Upper lobe of right lung (tissue), 1 donor: ENCODE measurements around the gene ARL13B. TPM values are rescaled to one million over a fixed set of nuclear protein-coding genes. Genes with fewer than 3 reads are reported as not detected.
A peak's percentile ranks its signal among the peaks of the same experiment; 100 is the strongest.

Source experiments
- ATAC-seq: fragments of 200-7000 bp; cut with Tn5 transposase; one replicate; pipeline ENCODE4 v1.9.1; 2020; ENCODE audit warnings: mild to moderate bottlenecking, moderate library complexity
- DNase-seq: peaks from one replicate; pipeline ENCODE4 v3.0.0-alpha.2; 2020
- H3K27ac ChIP-seq: fragments of 200-600 bp; one replicate; pipeline ENCODE4 v1.8.0; 2022
- H3K27me3 ChIP-seq: fragments of 200-600 bp; one replicate; pipeline ENCODE4 v1.8.0; 2022; ENCODE audit warnings: mild to moderate bottlenecking
- H3K36me3 ChIP-seq: fragments of 200-600 bp; one replicate; pipeline ENCODE4 v1.8.0; 2022
- H3K4me1 ChIP-seq: fragments of 200-600 bp; one replicate; pipeline ENCODE4 v1.8.0; 2022
- H3K4me3 ChIP-seq: fragments of 200-600 bp; one replicate; pipeline ENCODE4 v1.8.0; 2022; ENCODE audit warnings: mild to moderate bottlenecking
- H3K9me3 ChIP-seq: fragments of 200-600 bp; one replicate; pipeline ENCODE4 v1.8.0; 2022
- intact Hi-C: fragments of 100-400 bp; cut with DNase I; formaldehyde crosslinking; loops from one replicate; pipeline ENCODE4 v1.11.0; 2022
- total RNA-seq: library from RNA; stranded (reverse); fragmentation: NEBNext Ultra II Directional; extraction: Animal tissue kit (Norgen Biotek cat#: 25700); gene quantifications from one replicate; pipeline ENCODE4 v1.2.1, GENCODE V29; 2021
- TF ChIP-seq, protein P1 (sequence below): fragments of 200-600 bp; IDR thresholded peaks from one replicate; pipeline ENCODE4 v1.8.0; 2022; ENCODE audit warnings: antibody characterized with exemption
- donor health status: DM: no; HTN: yes; CAD: no; lungs with severe emphysema.

ARL13B gene
- total RNA-seq, 1 donor from 2014 or later = 20.3 TPM

DNA sequence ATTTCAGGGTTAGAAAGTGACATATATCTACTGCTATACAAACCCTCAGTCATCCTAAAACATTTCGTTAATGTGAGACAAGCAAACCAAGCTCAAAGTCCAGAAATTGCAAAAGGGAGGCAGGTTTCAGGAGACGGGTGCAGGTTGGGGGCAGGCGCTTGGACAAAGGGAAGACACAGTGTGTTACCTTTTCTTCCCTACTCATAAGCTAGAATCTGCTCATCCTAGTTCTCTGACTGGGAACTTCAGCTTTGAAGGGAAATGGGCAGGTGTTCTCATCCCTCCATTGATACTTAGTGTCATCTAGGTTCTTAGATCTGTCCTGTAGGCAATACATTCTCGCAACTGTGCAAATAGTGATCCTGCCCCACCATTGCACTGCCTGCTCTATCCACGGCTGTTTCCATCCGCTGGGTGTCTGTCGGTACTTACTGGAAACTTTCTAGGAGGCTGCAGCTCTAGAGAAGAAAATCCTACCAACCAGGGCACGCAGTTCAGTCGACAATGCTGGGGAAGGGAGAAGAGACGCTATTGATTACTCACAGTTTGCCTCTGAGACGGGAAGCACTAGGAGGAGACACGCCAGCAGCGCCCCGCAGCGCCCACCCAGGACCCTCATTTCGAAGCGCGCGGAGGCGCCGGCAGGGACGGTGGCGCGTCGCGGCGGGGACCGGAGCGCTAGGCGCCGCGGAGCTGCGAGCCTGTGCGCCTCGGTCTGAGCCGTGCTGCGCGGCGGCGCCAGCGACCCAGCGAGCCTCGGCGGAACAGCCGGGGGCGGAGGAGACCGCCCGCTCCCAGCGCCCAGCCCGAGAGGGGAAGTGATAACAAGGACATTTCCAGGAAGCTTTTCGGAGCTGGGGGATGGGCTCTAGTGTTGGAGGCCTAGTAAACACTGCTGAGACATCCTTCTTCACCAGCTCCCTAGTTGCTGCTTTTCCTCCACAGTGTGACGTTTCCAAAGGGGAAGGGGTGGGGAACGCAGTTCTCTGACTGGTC is 6.5 kb upstream of the ARL13B start, which contains the start of gene PROS1:
Gene PROS1, minus strand, starts transcription at position 766 of the 996 bp plus-strand sequence. Its CDS starts 147 bp downstream, at position 619.
- TF ChIP-seq, protein P1, sequence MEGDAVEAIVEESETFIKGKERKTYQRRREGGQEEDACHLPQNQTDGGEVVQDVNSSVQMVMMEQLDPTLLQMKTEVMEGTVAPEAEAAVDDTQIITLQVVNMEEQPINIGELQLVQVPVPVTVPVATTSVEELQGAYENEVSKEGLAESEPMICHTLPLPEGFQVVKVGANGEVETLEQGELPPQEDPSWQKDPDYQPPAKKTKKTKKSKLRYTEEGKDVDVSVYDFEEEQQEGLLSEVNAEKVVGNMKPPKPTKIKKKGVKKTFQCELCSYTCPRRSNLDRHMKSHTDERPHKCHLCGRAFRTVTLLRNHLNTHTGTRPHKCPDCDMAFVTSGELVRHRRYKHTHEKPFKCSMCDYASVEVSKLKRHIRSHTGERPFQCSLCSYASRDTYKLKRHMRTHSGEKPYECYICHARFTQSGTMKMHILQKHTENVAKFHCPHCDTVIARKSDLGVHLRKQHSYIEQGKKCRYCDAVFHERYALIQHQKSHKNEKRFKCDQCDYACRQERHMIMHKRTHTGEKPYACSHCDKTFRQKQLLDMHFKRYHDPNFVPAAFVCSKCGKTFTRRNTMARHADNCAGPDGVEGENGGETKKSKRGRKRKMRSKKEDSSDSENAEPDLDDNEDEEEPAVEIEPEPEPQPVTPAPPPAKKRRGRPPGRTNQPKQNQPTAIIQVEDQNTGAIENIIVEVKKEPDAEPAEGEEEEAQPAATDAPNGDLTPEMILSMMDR = no peak
- no peaks in the 10 kb centered on the region for H3K4me1 ChIP-seq
- peak within 1 kb of the TSS; percentile 59 for H3K4me3 ChIP-seq
- no peaks in the 10 kb centered on the region for H3K36me3 ChIP-seq
- H3K9me3 ChIP-seq = no peaks in the 10 kb centered on the region
- DNase-seq (peak; percentile 93), ATAC-seq (peak; percentile 98)
- intact Hi-C loops = no loop called here
- peak within 1 kb of the TSS; percentile 93 for H3K27ac ChIP-seq
- no peaks in the 10 kb centered on the region for H3K27me3 ChIP-seq

DNA sequence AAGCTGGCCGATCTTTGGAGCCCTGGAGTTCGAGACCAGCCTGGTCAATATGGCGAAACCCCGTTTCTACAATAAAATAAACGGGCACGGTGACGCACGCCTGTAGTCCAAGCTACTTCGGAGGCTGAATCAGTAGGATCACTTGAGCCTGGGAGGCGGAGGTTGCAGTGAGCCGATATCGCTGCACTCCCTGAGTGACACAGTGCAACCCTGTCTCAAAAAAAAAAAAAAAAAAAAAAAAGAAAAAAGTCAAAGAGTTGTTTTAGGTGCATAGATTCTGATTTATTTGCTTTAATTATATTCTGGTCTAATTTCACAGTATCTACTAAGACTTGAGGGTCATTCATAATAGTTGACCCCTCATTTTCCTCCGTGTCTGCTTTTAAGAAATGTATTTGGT is 1.7 kb downstream of the ARL13B start:
- Histone ChIP-seq H3K27ac (no peak overlapping the region), H3K9me3 (no peaks in the 10 kb centered on the region), H3K36me3 (no peaks in the 10 kb centered on the region), H3K27me3 (no peaks in the 10 kb centered on the region), H3K4me3 (no peak overlapping the region), H3K4me1 (peaks cover 8% of the 10 kb centered on the region)
- DNase-seq (no peak), ATAC-seq (no peak)
- TF ChIP-seq, protein P1 = no peak
- intact Hi-C loops = no loop called here

DNA sequence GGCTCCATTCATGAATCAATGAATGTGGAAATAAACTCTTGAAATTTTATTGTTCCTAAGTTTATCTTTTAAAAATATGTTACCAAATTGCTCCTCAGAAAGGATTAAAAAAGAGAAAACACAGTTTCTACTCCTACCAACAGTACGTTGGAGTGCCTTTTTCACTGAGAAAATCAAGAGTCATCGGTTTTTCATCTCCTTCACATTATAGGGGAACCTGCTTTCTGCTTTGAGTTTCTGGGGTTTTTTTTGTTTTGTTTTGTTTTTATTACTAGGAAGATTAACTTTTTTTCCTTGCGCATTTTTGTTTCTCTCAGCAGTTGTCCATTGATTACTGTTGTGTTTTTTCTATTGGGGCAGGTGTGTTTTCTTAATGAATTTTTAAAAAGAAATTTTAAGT is 3.5 kb downstream of the ARL13B start:
- intact Hi-C loops = no loop called here
- no peaks in the 10 kb centered on the region for H3K27me3 ChIP-seq
- no peak for ATAC-seq
- H3K4me3 ChIP-seq = no peak overlapping the region
- DNase-seq = no peak
- TF ChIP-seq, protein P1 = no peak
- no peaks in the 10 kb centered on the region for H3K36me3 ChIP-seq
- H3K4me1 ChIP-seq = peaks cover 15% of the 10 kb centered on the region
- H3K9me3 ChIP-seq = no peaks in the 10 kb centered on the region
- no peak overlapping the region for H3K27ac ChIP-seq

DNA sequence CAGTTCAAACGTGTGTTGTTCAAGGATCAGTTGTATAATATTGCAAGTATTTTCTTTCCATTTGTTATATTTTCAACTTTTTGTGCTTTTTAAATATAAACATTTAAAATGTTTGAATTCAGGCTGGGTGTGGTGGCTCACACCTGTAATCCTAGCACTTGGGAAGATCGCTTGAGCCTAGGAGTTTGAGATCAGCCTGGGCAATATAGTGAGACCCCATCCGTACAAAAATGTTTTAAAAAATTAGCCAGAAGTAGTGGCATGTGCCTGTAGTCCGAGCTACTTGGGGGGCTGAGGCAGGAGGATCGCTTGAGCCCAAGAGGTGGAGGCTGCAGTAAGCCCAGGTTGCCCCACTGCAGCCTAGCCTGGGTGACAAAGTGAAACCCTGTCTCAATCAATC is 4.7 kb downstream of the ARL13B start:
- no peak overlapping the region for H3K27ac ChIP-seq
- TF ChIP-seq, protein P1 = no peak
- intact Hi-C loops = no loop called here
- ATAC-seq (no peak), DNase-seq (no peak)
- no peaks in the 10 kb centered on the region for H3K36me3 ChIP-seq
- H3K9me3 ChIP-seq = no peaks in the 10 kb centered on the region
- H3K4me3 ChIP-seq = no peak overlapping the region
- no peaks in the 10 kb centered on the region for H3K27me3 ChIP-seq
- H3K4me1 ChIP-seq = peaks cover 16% of the 10 kb centered on the region

DNA sequence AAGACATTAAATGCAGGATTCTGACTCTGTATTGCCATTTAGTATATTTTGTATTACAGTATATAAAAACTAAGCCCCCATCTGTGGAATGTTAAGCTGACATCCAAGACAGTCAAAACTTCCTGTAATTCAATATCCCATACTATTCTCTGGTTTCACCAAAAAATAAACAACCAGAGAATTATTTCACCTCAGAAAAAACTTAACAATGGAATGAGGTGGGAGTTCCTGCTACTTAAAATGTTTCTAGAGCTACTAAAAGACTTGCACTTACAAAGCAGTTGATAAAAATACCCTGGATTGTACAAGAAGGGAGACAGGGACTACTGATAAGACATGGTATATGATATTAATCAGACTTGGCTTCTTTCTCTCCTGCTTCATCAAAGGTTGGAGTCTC is 8.3 kb downstream of the ARL13B start:
- H3K4me1 ChIP-seq = peaks cover 11% of the 10 kb centered on the region
- H3K9me3 ChIP-seq = no peaks in the 10 kb centered on the region
- DNase-seq (no peak), ATAC-seq (no peak)
- intact Hi-C loops = no loop called here
- no peak overlapping the region for H3K27ac ChIP-seq
- H3K4me3 ChIP-seq = no peak overlapping the region
- H3K36me3 ChIP-seq = no peaks in the 10 kb centered on the region
- H3K27me3 ChIP-seq = no peaks in the 10 kb centered on the region
- TF ChIP-seq, protein P1 = no peak
